ENCODE data around the gene CFAP92.

CFAP92 gene

GRCh38 chr3:128995737-128996136 is 1.9 kb upstream of the CFAP92 start:
- no peak overlapping the region for H3K27ac ChIP-seq

GRCh38 chr3:128994581-128995546 is 988 bp upstream of the CFAP92 start:
- Histone ChIP-seq H3K4me3 (peak overlapping the region in 2 of 7 experiments; percentile 2 to 42), H3K27ac (no peak overlapping the region)

More at GRCh38 chr3:128995737-128996136, 1.9 kb upstream of the CFAP92 start:
- H3K4me3 ChIP-seq: no peak overlapping the region

GRCh38 chr3:128994173-128994512 is 267 bp upstream of the CFAP92 start:
- Histone ChIP-seq H3K4me3 (peak overlapping the region in 6 of 7 experiments; percentile 2 to 42 (median 36)), H3K27ac (no peak overlapping the region)

GRCh38 chr3:128992926-128993460 is 883 bp downstream of the CFAP92 start:
- Histone ChIP-seq H3K27ac (no peak overlapping the region), H3K4me3 (peak overlapping the region in 3 of 7 experiments; percentile 35 to 42 (median 38))

DNA sequence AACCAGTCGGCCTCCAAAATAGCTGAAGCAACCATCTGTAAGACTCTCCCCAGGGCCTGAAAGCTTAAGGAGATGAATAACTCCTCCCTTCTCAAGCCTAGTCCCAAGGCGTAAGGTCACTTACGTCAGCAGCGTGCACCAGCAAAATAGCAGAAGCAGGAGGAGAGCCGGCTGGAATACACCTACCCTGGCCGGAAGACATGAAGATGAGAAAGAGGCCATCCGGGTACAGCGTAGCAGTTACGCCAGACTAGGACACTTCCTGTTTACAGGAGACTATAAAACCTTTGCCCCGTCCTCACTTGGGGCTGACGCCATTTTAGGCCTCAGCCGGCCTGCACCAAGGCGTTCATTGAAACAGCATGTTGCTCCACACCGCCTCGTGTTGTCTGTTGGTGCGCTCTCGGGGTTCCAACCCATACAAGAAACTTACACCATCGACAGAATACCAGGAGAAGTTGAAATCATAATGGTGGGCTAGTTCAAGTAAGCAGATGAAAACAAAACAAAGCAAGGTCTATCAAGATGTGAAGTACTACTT is 2.5 kb downstream of the CFAP92 start:
- Histone ChIP-seq H3K27ac (no peak overlapping the region), H3K4me3 (no peak overlapping the region)

DNA sequence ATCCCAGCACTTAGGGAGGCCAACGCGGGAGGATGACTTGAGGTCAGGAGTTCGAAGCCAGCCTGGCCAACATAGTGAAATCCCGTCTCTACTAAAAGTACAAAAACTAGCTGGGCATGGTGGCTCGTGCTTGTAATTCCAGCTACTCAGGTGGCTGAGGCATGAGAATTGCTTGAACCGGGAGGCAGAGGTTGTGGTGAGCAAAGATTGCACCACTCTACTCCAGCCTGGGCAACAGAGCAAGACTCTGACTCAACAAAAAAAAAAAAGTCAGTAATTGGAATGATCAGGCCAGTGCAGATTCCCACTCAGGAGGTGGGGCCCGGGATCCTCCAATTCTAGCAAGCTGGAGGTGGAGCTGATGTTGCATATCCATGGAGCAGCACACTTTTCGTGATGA is 5.6 kb downstream of the CFAP92 start:
- Histone ChIP-seq H3K27ac (no peak overlapping the region), H3K4me3 (no peak overlapping the region)

- Histone ChIP-seq H3K27ac (no peak overlapping the region), H3K4me3 (no peak overlapping the region)
Observed at GRCh38 chr3:128987302-128988100, 6.4 kb downstream of the CFAP92 start.

DNA sequence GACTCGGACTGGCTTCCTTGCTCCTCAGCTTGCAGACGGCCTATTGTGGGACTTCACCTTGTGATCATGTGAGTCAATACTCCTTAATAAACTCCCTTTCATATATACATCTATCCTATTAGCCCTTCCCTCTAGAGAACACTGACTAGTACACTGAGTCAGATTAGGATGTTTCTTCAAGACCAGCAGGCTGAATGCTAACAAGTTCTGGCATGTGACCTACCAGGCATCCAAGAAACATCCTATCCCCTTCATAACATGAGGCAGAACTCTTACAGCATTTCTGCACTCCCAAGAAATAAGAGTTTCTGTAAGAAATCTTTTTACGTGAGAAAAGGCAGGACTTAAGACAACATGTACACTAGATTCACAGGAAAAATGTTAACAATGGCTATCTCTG is 9.3 kb downstream of the CFAP92 start:
- no peak overlapping the region for H3K4me3 ChIP-seq
- H3K27ac ChIP-seq: no peak overlapping the region

GRCh38 chr3:128983293-128984069 is 10.4 kb downstream of the CFAP92 start:
- Histone ChIP-seq H3K4me3 (no peak overlapping the region), H3K27ac (no peak overlapping the region)

DNA sequence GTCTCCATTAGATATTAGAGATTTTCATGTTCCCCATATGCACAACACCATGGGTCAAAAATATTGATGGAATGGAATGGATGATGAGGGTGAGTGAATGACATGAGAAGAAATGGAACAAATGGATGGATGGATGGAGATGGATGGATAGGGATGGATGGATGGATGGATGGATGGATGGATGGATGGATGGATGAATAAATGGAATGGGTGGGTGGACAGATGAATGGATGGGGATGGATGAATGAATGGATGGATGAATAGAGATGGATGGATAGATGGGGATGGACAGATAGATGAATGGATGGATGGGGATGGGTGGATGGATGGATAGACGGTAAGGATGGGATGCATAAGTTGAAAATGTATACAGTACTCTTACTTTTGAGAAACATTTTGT is 18.6 kb downstream of the CFAP92 start:
- H3K4me3 ChIP-seq: no peak overlapping the region

GRCh38 chr3:128973988-128974564 is 19.8 kb downstream of the CFAP92 start:
- no peak overlapping the region for H3K4me3 ChIP-seq
- no peak overlapping the region for H3K27ac ChIP-seq

More for the DNA sequence above, 18.6 kb downstream of the CFAP92 start:
- no peak overlapping the region for H3K27ac ChIP-seq

GRCh38 chr3:128971421-128972100 is 22.3 kb downstream of the CFAP92 start:
- H3K4me3 ChIP-seq: no peak overlapping the region
- no peak overlapping the region for H3K27ac ChIP-seq

DNA sequence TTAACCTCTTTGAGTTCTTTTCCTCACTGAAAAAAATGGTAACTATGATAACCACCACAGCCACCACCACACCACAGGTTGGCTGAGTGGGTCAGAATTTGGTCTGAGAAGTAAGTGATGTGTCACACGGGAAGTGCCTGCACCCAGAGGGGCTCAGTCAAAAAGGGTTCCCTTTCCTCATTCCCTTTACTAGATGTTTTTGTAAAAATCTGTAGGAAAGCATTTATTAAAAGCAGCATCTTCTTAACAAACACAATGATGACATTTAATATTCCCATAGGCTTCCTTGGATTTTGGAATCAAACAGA is 23.2 kb downstream of the CFAP92 start:
- Histone ChIP-seq H3K27ac (peak overlapping the region in 2 of 21 experiments; percentile 17 to 21), H3K4me3 (no peak overlapping the region)

GRCh38 chr3:128969993-128970739 is 23.7 kb downstream of the CFAP92 start:
- Histone ChIP-seq H3K4me3 (no peak overlapping the region), H3K27ac (peak overlapping the region in 1 of 21 experiments; percentile 21)

- H3K27ac ChIP-seq: no peak overlapping the region
- no peak overlapping the region for H3K4me3 ChIP-seq
Observed at GRCh38 chr3:128967748-128968355, 26.0 kb downstream of the CFAP92 start.

DNA sequence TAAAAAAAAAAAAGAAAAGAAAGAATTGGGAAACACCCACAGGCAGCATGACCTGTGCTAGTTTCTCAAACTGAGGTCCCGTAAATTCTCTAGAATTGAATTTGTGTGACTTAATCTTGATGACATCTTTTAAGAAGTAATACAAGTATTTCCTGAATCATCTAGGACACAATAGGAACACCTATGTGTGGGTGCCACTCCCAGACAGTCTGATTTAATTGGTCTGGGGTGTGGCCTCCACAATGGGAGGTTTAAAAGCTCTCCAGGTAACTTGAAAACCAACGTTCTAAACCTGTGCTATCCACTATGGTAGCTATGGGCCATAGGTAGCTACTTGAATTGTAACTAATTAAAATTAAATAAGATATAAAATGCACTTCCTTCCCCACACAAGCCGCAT is 28.1 kb downstream of the CFAP92 start:
- Histone ChIP-seq H3K27ac (peak overlapping the region in 4 of 21 experiments; percentile 13 to 30 (median 22)), H3K4me3 (no peak overlapping the region)

- H3K27ac ChIP-seq: no peak overlapping the region
Observed at GRCh38 chr3:128965280-128965679, 28.6 kb downstream of the CFAP92 start.

More at GRCh38 chr3:128965280-128965679, 28.6 kb downstream of the CFAP92 start:
- no peak overlapping the region for H3K4me3 ChIP-seq

All from skin epidermis (tissue), 12 donors.